HG03108 (cell line): Measurements from ENCODE around the gene PPIC.
"Not testable (repeated sequence)": the region's sequence is repeated elsewhere in the genome, so short reads cannot be mapped to it uniquely, and the experiment has no call there.

Experiments used
- ATAC-seq: cut with Tn5 transposase; IDR thresholded peaks from one replicate; pipeline ENCODE4 v1.9.1; 2021; ENCODE audit warnings: moderate library complexity; ENCODE audit not compliant: unreplicated experiment

PPIC gene

GRCh38 chr5:123012321-123012720, 24.2 kb downstream of the PPIC start:
- ATAC-seq = no peak

DNA sequence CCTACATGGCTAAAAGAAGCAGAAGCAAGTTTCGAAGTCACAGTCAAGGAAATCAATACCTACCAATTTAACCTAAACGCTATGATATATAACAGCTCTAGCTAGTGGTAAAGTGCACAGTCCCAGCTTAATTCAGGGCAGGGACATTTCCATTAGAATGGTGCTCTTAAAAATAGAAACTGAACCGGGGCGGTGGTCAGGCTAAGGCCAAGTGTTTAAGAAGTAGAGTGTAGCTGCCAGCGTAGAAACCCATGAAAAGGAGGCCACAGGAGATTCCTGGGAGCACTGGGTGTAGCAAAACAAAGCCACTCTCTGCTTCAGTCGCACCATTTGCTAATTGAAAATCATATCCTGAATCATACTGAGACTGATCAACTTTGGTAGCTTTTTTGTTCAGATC, 28.8 kb downstream of the PPIC start:
- no peak for ATAC-seq

DNA sequence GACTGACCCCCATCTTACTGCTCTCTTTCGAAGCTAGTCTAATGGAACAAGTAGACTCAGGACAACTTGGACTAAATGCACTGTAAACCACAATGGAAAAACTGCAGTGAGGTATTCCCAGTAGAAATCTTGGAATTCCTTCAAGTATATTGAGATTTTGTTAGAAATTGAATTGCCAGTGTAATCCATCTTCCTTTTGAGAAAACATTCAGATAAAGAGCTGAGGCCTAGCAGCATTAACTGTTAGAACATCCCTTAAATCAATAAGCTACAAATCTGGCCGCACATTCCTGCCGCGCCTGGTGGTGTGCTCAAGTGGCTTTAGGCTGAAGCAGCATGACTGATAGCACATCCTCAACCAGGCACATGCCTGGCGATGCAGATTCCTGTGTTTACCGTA, 29.3 kb downstream of the PPIC start:
- ATAC-seq = no peak

GRCh38 chr5:123001808-123002207, 34.7 kb downstream of the PPIC start:
- no peak for ATAC-seq

DNA sequence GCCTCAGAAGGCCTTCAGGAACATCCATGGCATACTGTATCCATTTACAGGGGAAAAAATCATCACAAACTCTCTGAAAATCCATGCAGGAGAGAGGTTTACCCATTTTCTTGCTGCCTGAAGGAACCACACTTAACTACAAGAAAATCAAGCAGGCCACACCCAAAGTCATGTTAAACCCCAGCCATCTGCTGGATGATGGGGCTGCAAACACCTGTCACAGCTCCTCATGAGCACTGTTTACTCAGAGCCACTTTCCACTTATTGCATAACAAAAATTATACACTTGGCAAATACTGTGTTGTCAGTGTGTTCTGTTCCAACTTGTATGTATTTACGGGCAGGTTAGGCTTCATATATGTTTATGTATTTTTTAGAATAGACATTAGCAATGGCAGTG, 35.8 kb downstream of the PPIC start:
- no peak for ATAC-seq

GRCh38 chr5:122999947-123000563, 36.5 kb downstream of the PPIC start:
- ATAC-seq = peak; percentile 96

GRCh38 chr5:122997294-122997693, 39.2 kb downstream of the PPIC start:
- ATAC-seq = no peak

- ATAC-seq = no peak
Measured at GRCh38 chr5:122996091-122996490, 40.4 kb downstream of the PPIC start.

GRCh38 chr5:122985954-122986721, 50.4 kb downstream of the PPIC start:
- ATAC-seq = peak; percentile 77

DNA sequence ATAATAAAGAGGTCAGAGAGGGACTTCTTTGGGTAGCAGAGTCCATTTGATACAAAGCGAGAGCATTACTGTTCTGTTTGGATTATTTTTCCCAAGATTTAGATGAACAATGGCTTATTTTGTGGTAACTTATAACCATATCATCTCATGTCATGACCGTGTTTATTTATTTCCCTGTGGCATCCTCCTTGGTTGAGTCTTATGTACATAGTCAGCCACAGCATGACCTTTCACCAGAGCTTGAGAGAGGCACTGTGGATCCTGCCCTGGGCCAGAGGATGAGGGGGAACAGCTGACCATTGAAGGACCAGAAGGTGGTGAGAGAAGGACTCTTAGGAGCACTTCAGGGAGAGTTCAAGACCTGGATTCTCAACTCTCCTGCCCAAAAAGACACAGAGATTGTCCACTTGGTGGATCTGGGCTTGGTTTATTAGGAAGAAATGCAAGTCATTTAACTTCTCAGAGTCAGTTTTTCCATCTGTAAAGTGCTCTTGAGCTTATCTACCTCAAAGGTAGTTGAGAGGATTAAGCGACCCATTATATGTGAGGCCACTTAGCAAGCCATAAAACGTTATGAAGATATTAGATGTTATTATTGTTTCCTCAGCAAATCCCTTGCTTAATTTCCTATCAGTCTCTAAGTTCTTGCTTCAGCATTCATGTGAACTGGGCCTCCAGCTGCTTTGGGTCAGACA, 51.4 kb downstream of the PPIC start:
- no peak for ATAC-seq

DNA sequence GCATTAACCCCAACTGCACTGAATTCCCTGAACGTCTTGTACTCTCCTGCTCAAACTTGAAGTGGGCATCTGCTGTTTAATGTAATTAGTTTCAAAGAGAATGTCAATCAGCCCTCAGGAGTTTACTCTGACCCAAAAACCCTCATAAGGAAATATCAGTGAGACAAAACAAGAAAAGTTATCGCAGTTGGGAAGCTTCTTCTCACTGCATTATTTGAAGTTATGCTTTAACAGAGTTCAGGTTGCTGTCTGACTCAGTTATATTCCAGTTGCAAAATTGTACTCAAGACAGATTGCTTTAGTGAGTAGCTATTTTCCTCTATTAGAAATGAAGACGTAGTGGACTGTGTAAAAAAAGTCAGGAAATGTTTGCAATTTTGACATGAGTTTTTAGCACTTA, 52.1 kb downstream of the PPIC start:
- ATAC-seq = peak; percentile 55

DNA sequence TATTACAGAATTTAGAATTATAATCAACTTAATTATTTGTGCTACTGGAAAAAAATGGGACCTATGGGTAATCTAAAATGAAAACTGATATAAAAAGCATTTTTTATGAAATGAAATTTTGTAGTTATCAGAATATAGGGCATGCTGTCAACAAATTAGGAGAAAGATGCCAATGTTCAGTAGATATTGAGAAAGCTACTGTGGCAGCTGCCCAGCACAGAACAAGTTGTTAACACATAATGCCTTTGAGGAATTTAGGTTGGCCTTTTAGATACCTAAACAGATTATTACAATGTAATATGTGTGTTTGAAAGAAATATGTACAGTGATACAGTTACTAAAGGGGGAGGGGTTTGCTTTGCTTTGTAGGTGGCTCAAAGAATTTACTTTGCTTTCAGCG, 54.1 kb downstream of the PPIC start:
- ATAC-seq = no peak

DNA sequence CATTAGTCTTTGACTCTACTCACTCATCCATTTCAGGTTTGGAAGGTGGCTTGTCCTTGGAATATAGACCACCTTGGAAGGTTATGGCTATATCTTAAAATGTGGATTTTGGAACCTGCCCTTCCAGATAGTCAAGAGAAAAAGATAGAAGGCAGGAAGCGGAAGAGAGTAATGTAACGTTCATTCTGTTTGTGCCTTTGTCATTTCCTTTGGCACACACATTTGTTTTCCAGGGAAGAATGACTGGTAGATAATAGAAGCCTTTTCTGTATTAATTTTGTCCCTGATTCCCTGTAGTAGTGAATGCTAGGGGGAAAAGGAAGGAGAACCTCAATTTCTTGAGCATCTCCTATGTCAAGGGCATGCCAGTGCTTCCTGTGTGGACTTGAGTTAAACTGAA, 54.7 kb downstream of the PPIC start:
- no peak for ATAC-seq

GRCh38 chr5:122978644-122979297, 57.8 kb downstream of the PPIC start:
- ATAC-seq = no peak

DNA sequence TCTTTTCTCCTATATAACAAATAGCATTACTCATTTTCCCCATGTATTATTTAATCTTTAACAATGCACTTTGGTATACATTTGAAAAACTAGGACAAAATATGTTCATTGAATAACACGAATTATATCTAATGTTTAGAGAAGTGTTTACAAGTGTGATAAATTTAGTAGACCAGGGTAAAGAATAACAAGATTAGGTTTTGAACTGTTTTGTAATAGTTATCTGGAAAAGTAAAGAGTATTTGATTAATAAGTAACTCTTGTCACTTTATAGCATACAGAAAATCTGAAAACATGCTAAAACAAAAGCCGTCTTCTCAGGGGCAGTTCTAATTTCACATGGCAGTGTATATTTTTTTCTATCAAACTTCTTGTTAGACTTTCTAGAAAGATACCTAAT, 58.5 kb downstream of the PPIC start:
- ATAC-seq = no peak

DNA sequence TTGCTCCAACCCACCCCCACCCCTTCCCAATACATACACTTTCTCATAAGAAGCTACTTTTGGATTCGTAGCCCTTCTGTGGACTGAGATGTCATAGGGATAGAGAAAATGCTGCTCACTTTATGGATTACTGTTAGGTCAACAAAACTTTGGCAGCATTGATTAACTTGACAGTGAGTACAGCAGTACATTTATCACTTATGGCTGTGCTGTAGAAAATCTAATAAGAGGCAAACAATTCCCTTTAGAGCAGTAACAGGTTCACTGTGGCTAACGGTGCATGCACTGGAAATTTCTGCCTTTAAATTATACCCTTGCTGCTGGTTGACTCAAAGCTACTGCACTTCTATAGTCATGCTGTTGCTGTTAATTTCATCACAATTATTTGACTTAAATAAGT, 59.2 kb downstream of the PPIC start:
- no peak for ATAC-seq

DNA sequence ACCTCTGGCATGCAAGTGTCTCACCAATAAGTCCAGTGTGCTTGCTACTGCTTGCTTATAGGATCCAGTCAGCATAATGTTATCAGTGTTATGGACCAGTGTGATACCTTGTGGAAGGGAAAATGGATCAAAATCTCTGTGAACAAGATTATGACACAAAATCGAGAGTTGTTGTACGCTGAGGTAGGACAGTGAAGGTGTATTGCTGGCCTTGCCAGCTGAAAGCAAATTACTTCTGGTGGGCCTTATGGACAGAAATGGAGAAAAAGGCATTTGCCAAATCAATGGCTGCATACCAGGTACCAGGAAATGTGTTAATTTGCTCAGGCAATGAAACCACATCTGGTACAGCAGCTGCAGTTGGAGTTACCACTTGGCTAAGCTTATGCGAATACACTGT, 62.3 kb downstream of the PPIC start:
- ATAC-seq = not testable (repeated sequence)

DNA sequence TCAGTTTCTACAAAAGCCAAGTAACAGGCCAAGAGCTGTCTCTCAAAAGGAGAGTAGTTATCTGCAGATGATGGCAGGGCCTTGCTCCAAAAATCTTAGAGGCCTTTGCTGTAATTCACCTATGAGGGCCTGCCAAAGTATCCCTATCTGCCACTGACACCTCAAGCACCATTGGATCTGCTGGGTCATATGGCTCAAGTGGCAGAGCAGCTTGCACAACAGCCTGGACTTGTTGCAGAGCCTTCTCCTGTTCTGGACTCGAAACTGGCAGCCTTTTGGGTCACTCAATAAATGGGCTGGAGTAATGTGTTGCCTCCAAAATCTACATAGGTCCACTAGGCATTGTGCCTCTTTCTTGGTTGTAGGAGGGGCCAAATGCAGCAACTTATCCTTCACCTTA, 62.8 kb downstream of the PPIC start:
- not testable (repeated sequence) for ATAC-seq
